GM18870 (cell line): ENCODE measurements around the gene MCUR1.
"Not testable (repeated sequence)": the region's sequence is repeated elsewhere in the genome, so short reads cannot be mapped to it uniquely, and the experiment has no call there.

ENCODE experiments used
- ATAC-seq: cut with Tn5 transposase; IDR thresholded peaks from one replicate; pipeline ENCODE4 v1.9.1; 2021; ENCODE audit warnings: moderate library complexity; ENCODE audit not compliant: unreplicated experiment

Gene MCUR1

DNA sequence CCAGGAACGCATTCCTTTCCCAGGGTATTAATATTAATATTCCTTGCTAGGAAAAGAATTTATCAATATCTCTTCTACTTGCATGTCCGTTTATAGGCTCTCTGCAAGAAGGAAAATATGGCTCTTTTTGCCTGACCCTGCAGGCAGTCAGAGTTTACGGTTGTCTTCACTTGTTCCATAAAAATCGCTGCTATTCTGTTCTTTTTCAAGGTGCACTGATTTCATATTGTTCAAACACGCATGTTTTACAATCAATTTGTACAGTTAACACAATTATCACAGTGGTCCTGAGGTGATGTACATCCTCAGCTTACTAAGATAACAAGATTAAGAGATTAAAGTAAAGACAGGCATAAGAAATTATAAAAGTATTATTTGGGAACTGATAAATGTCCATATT lies 15.1 kb upstream of the MCUR1 start:
- not testable (repeated sequence) for ATAC-seq

DNA sequence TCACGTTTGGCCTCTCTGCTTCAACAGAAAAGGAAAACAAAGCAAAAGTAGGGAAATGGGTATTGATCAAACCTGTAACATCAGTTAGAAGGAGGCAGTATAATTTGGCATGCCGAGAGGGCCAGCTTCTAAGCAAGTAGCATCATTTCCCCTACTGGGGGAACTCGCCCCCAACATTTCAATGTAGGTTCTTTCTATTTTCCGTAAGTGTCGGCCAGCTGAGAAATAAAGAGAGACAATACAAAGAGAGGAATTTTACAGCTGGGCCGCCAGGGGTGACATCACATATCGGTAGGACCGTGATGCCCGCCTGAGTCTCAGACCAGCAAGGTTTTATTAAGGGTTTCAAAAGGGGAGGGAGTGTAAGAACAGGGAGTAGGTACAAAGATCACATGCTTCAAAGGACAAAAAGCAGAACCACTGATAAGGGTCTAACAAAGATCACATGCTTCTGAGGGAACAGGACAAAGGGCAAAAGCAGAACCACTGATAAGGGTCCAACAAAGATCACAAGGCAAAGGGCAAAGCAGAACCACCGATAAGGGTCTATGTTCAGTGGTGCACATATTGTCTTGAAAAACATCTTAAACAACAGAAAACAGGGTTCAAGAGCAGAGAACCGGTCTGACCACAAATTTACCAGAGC lies 14.4 kb upstream of the MCUR1 start:
- ATAC-seq = not testable (repeated sequence)

DNA sequence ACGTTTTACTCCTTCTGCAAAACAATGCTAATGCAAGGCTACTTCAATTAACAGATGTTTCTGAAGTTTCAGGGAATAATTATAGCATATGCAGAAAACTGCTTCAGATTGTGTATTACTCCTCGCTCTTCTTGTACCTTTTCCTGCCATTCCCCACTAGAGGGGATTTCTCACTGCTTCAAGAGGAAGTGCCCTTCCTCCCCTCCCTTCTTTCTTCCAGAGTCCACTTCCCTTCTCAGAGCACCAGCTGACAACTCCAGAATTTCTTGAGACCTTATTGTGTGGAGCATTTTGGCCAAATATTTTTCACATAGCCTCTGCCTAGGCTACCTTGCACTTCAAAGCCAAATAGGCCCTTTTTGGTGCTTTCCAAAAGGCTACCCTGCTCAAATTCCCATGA lies 12.7 kb upstream of the MCUR1 start:
- no peak for ATAC-seq

- ATAC-seq = no peak
Measured at GRCh38 chr6:13825871-13826270, 11.5 kb upstream of the MCUR1 start.

- ATAC-seq = no peak
Measured at GRCh38 chr6:13818341-13818740, 4.0 kb upstream of the MCUR1 start.

DNA sequence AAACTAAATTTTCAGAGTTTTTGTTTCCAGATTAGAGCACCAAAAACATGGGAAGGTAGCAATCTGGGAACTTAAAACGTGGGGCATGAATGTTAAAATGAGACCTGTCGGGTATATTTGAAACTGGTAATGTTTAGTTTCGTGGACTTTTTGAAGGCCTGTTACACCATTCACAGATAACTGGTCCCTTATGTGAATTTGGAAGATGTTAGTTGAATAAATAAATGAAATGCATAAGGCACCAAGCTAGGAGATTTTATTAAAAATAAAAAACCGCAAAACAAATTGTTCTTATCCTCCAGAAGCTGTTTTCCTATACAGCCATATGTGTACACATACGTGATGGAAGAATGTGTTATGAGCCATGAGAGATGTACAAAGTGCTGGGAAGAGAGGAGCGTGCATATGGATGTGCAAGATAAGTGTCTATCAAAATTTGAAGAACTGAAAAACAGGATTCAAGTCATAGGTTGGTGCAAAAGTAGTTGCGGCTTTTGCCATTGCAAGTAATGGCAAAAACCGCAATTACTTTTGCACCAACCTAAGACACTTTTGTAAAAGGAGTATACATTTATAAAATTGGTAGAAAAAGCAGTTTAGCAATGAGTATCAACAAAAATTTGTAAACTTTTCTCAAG lies 700 bp upstream of the MCUR1 start:
- no peak for ATAC-seq

DNA sequence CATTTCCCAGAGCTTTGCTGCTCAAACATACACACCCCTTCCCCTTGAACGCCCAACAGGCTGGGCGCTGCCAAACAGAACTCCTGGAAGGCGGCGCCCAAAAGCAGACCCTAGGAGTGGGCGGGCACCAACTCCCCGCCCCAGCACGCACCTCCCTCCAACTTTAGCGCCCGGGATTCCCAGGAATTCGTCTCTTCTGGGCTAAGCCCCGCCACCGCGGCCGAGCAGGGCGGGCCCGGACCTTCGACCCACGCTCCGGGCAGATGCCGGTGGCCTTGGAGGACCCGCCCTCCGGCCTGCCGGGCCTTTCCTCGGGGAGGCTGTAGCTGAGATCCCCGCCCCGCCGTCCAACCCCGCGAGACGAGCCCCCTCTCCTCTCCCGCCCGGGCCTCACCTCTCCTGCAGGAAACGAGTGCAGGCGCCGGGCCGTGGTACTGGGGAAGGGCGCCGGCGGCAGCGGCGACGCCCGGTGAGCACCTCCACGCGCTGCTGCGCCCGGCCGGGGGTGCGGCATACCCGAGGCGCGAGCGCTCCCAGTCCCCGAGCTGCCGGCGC lies 659 bp downstream of the MCUR1 start:
- peak; percentile 25 for ATAC-seq

DNA sequence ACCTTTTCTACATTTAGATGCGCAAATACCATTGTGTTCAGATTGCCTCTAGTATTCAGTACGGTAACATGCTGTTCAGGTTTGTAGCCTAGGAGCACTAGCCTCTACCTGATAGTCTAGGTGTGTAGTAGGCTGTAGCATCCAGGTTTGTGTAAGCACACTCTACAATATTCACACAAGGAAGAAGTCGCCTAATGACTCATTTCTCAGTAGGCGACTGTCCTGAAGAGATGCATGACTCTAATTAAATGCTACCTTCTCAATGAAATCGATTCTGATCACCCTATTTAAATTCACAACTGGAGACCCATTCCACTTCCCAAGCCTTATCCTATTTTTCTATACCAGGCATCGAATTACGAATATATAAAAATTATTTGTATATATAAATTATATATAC lies 1.3 kb downstream of the MCUR1 start:
- ATAC-seq = no peak

DNA sequence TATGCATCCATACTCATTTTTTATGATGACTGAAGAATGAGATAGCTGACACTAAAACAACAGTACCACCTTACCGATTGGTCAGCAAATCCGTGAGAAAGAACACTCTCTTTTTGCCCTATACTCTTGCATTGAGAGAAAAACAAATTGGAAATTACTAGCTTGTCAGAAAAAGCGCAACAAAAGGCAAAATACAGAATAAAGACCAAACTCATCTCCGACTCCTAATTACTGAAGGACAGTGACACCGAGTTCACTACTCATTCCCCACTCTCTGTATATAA lies 2.1 kb downstream of the MCUR1 start:
- no peak for ATAC-seq

DNA sequence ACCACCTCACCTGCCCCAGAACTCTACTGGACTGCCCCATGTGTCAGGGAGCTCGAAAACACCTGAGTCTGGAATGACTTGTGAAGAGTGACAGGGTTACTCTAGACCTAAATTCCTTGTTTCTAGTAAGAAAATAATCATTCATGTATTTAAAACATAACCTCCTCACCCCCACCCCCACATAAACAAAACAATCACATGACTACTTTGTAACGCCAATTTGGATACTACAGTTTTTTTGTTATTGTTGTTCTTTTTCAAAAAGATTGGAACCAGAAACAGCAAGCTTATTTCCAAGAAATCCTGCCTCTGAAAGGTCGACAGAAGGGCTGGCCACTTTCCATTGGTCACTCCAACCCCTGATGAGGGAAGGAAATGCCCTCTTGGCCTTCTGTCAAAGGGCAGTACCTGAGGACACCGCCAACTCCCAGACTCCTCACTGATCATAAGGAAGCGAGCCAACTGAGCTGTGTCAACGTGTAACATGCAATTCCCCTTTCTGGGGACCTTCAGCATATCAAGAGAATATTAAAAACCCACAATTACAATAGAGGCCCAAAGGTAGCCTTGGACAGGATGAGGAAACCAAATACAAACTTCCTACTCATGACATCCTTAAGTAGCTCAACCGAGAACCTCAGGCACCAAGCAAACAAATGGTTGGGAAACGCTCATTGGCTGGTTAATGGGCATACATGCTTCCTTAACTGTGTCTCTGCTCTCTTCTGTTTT lies 2.6 kb downstream of the MCUR1 start:
- no peak for ATAC-seq

- ATAC-seq = no peak
Measured at GRCh38 chr6:13810688-13811446, 3.5 kb downstream of the MCUR1 start.

DNA sequence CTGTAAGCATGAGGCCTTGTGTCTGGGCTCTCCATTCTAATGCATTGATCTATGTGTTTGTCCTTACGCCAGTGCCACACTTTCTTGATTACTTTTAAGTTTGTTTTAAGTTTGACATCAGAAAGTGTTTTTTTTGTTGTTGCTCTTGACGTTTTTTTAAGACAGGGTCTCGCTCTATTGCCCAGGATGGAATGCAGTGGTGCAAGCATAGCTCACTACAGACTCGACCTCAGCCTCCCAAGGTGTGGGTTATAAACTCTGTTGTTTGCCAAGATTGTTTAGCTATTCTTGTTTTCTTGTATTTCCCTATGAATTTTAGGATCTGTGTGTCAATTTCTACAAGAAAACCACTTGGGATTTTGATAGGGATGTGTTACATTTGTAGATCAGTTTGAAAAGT lies 5.6 kb downstream of the MCUR1 start:
- no peak for ATAC-seq

- ATAC-seq = no peak
Measured at GRCh38 chr6:13807696-13808095, 6.7 kb downstream of the MCUR1 start.

DNA sequence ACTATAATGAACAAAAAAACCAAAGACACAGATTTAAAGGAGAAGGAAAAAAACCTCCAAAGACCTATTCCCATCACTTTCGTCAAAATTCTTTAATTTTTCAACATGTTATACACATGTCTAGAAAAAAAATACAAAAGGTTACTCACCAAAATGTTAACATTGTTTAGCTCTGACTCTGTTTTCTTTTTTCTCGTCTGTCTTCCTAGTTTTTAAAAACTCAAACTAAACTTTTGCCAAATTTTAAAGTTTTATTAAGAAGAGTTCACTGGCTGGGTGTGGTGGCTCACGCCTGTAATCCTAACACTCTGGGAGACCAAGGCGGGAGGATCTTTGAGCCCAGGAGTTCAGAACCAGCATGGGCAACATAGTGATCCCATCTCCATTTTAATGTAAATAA lies 10.8 kb downstream of the MCUR1 start:
- ATAC-seq = no peak

DNA sequence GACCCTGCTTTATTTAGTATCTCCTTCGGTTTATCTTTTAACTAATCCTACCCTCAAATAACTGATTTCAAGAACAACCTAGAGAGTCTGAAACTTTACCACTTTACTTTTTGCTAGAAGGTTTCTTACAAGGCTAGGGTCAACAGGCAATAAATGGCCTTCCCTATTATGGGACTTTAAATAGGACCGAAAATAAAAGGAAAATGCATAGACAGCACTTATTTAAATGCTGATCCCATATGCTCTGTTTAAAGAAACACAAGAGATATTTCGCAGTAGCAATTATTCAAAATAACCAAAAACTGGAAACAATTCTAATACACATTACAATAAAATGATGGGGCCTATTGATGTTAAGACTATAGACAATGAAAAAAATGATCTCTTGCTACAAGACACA lies 13.7 kb downstream of the MCUR1 start:
- ATAC-seq = no peak

DNA sequence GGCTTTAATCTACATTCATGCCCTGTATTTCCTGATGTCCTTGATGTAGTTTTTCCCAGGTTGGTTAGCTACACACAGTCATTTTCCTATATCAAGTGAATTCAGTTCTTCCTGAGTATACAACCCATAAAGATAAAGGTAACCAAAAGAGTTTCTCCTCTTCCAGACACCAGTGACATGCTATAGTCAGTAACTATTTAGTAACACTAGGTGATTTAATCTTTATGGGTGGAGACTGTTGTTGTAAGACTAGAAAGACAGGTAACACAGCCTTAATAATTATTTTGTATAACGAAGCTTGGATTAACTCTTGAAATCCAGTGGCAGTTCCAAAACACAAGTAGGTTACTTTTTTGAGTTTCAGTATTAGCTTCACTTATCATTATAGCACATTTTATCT lies 17.6 kb downstream of the MCUR1 start:
- ATAC-seq = no peak

GRCh38 chr6:13795041-13795750 lies 19.2 kb downstream of the MCUR1 start:
- no peak for ATAC-seq

DNA sequence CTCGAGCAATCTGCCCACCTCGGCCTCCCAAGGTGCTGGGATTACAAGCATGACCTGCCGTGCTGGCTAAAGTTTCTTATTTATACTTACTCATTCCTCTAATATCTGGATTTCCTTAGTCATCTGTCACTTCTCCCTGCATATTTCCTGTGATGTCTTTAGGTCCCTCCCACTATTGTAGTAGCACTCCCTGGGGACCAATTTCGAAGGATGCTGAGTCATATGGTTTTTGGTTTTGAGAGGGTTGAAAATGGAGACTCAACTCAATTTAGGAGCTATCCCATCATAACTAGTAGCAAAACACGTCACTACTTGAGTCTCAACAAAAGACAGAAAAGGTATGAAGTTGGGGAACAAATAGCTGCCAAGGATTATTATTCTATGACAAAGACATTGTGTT lies 20.2 kb downstream of the MCUR1 start:
- peak; percentile 47 for ATAC-seq

DNA sequence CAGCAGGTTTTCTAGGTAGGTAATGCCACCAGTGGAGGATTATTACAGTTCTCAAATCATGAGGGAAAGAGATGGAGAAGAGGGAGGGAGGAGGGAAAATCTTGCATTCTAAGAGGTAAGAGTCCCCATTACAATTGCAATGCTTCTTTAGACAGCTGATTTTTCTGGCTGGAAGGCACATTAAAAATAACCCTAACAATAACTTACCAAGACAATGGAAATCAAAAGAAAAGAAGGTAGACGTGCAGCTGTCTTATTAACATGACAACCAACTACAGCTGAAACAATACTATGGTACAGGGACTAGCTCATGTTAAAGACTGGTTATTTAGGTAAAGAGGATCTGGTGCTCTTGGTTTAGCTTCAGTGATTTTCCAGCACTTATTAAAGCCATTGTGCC lies 24.6 kb downstream of the MCUR1 start:
- no peak for ATAC-seq

- ATAC-seq = no peak
Measured at GRCh38 chr6:13788820-13789219, 25.5 kb downstream of the MCUR1 start.

GRCh38 chr6:13787137-13787536 lies 27.2 kb downstream of the MCUR1 start:
- ATAC-seq = no peak
